Stromal cell of bone marrow (primary cell): ENCODE measurements around the gene ELL.
"Not testable (repeated sequence)": the region's sequence is repeated elsewhere in the genome, so short reads cannot be mapped to it uniquely, and the experiment has no call there.

Experiments used
- DNase-seq: peaks from one replicate; pipeline ENCODE4 v3.0.0-alpha.2; 2012; ENCODE audit warnings: low read depth

The ELL gene

DNA sequence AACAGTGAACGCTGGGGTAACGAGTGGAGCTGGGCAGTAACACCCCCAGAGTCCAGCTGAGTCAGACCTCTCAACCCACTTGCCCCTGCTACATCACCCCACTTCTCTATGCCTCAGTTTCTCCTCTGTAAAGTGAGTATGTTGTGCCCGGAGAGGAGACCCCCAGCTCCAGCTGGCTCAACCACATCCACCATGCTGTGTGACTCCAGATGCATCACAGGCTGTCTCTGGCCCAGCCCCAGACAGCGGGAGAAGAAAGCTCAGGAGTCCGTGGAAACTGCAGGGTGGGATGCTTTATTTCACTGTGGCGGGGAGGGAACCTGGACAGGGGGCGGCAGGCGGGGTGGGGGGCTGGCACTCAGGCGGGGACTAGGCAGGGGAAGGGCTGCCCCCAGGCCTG lies 9.6 kb upstream of the ELL start:
- no peak for DNase-seq

GRCh38 chr19:18529782-18530181 lies 7.9 kb upstream of the ELL start:
- DNase-seq: no peak

GRCh38 chr19:18526316-18526715 lies 4.4 kb upstream of the ELL start:
- DNase-seq: no peak

GRCh38 chr19:18523841-18524240 lies 2.0 kb upstream of the ELL start:
- no peak for DNase-seq

- DNase-seq: not testable (repeated sequence)
These were observed 1.1 kb upstream of the ELL start for GRCh38 chr19:18522862-18523440.

- peak; percentile 100 for DNase-seq
These were observed 423 bp upstream of the ELL start for GRCh38 chr19:18522124-18522861.

GRCh38 chr19:18520848-18521691 lies 800 bp downstream of the ELL start:
- DNase-seq: no peak

DNA sequence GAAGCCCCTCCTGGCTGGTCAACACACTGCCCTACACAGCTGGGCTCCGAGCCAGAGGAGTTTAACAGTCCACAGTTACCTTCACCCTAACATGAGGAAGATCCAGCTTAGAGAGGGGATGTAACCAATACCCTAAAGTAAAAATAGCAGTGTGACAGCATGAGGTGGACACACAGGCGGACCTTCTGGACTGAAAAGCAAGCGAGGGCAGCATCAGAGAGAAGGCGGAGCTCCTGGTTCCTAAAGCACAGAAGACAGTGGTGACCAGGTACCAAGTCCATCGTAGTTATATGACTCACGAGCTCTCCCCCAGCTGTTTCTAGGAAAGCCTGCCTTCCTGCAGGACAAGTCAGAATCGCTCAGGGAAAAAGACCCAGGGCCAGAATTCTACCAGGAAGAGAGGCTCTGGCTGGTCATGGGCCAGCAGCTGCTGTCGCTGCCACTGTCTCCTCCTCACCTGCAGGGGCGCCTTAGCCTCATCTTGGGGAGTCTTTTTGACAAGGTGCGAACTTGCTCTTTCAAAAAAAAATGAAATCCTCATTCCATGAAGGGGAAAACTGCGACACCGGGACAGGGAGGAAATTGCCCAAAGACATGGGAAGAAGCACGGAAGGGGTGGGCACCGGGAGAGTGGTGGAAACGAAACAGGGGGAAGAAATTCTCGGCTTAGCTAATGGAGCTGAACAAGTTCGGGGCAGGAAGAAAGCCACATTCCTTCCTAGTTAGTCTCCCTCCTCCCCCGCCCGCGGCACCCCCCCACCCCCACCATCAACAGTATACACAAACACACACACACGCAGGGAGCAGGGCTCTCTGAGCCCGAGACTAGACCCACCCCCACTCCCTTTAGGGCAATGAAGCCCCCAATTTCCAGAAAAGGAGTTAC lies 1.7 kb downstream of the ELL start:
- DNase-seq: peak; percentile 67

DNA sequence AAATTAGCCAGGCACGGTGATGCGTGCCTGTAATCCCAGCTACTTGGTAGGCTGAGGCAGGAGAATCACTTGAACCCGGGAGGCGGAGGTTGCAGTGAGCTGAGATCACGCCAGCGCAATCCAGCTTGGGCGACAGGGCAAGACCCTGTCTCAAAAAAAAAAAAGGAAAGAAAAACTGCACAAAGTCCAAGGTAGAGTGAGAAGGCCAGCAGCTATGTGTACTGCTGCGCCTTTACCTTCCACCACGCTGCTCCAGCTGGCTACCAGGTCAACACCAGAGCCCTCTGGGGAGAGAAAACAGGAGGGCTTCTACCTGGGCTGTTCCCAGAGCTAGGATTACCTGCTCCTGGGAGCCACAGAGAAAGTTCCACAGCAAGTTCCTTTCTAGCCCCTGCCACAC lies 3.2 kb downstream of the ELL start:
- no peak for DNase-seq

- no peak for DNase-seq
These were observed 4.3 kb downstream of the ELL start for GRCh38 chr19:18517606-18518005.

- DNase-seq: no peak
These were observed 5.9 kb downstream of the ELL start for GRCh38 chr19:18515959-18516358.

GRCh38 chr19:18514800-18515682 lies 6.8 kb downstream of the ELL start:
- no peak for DNase-seq

DNA sequence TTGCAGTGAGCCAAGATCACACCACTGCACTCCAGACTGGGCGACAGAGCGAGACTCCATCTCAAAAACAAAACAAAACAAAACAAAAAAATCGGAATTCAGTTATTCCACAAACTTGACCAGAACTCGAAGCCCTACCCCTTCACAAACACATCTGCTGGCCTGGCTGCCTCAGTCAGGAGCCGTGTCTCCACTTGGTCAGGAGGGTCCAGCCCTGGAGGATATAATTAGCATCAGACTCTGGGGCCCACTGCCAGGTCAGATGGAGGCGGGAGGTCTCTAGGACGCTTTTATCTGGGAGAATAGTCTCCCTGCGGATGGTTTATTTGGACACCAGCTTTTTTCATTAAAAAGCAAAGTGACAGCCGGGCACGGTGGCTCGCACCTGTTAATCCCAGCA lies 8.0 kb downstream of the ELL start:
- no peak for DNase-seq

- no peak for DNase-seq
These were observed 11.7 kb downstream of the ELL start for GRCh38 chr19:18510216-18510615.

DNA sequence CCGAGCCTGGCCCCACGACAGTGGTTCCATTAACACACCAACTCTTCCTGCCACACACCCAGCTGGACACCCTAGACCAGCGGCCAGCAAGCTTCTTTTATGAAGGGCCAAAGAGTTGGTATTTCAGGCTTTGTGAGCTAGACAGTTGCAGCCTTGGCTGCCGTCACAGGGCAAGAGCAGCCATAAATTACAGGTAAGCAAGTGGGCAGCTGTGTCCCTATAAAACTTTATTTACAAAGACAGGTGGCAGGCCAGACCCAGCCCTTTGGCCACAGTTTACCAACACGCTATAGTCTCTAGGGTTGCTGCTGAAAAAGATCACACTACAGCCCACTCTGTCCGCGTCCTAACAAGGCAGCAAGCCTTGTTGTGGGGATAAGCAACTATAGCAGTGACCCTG lies 13.3 kb downstream of the ELL start:
- no peak for DNase-seq

- no peak for DNase-seq
These were observed 14.0 kb downstream of the ELL start for GRCh38 chr19:18507727-18508440.

DNA sequence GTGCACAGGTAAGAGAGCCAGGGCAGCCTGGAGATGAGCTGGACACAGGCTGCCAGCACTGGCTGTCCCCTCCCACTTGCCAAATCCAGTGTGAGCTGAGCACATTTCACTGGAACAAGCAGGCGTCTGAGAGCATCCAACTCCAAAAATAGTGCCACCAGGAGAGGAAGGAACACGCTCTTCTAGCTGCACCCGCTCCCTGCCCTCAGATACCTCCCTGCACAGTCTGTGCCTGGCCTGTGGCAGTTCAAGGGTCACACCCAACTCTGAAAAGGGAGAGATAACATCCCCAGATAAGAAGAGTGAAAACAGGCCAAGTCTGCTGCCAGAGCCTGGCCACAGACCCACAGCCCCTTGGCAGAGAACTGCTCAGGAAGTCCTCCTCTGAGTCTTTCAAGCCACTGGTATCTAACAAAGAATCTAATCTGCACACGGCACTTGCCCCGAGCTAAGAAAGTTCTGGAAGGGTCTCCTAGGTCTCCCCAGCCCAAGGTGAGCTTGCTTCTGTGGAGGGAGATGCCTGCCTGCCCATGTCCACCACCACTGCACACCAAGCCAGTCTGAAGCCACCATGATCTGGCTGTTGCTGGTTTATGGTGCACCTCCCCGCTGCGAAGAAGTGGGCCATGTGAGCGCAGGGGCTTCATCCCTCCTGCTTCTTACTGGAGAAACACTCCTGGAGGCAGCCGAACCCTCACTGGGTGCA lies 14.7 kb downstream of the ELL start:
- DNase-seq: no peak

DNA sequence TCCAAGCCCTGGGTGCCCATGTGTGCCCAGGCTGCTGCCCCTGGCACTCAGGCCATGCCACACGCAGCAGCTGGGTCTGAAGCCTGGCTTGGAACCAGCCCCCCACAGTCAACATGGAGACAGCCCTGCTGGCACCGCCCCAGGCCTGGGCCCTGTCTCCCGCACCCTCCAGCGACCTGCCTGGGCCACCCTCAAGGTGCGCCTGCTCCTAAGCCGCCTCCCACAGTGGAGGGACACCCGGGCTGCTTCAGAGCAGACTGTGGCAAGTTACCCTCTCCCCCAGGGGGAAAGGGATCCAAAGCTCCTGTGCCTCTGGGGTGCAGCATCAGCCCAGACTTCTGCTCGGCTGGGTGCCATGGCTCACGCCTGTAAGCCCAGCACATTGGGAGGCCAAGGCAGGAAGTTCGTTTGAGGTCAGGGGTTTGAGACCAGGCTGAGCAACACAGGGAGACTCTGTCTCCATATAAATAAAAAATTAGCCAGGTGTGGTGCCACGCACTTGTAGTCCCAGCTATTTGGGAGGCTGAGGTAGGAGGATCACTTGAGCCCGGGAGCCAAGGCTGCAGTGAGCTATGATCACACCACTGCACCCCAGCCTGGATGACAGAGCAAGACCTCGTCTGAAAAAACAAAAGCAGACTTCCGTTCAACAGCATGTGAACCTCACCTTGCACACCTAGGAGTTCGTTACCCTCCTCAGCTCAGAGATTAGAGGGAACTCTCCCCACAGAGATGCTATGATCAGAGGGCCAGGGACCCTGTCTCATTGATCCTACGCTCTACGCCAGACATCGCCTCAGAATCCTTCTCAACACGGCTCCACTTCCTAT lies 15.6 kb downstream of the ELL start:
- DNase-seq: no peak
